Choroid plexus epithelial cell (primary cell): Measurements from ENCODE around the gene FAM3A.

Source experiments
- DNase-seq: peaks from one replicate; pipeline ENCODE4 v3.0.0-alpha.2; 2010; ENCODE audit warnings: low read depth
- H3K4me3 ChIP-seq: 2 replicates; pipeline ENCODE4 v1.5.1; 2011; ENCODE audit warnings: low read depth, mild to moderate bottlenecking, control low read depth, low read length, moderate library complexity
- CTCF ChIP-seq: conservative IDR thresholded peaks from 2 replicates; pipeline ENCODE4 v1.5.1; 2011; ENCODE audit warnings: low read depth, mild to moderate bottlenecking, control low read depth, inconsistent platforms, low read length, moderate library complexity

Gene FAM3A

GRCh38 chrX:154471839-154472684 is 44.0 kb downstream of the FAM3A start:
- no peak for DNase-seq
- no peak overlapping the region for H3K4me3 ChIP-seq
- no peak for TF ChIP-seq CTCF

GRCh38 chrX:154470914-154471568 is 45.0 kb downstream of the FAM3A start:
- DNase-seq: no peak
- no peak overlapping the region for H3K4me3 ChIP-seq
- no peak for TF ChIP-seq CTCF

GRCh38 chrX:154470434-154470833 is 45.6 kb downstream of the FAM3A start:
- no peak overlapping the region for H3K4me3 ChIP-seq
- DNase-seq: no peak
- TF ChIP-seq CTCF: no peak

GRCh38 chrX:154469880-154470279 is 46.2 kb downstream of the FAM3A start:
- no peak for DNase-seq
- H3K4me3 ChIP-seq: no peak overlapping the region
- TF ChIP-seq CTCF: no peak

- no peak overlapping the region for H3K4me3 ChIP-seq
- DNase-seq: no peak
- TF ChIP-seq CTCF: no peak
Observed at GRCh38 chrX:154469114-154469513, 46.9 kb downstream of the FAM3A start.

- no peak overlapping the region for H3K4me3 ChIP-seq
- no peak for TF ChIP-seq CTCF
- no peak for DNase-seq
Observed at GRCh38 chrX:154468217-154468616, 47.8 kb downstream of the FAM3A start.
